ENCODE measurements around the gene PPIG.

Gene PPIG

GRCh38 chr2:169637620-169638019 is 53.5 kb downstream of the PPIG start:
- TF ChIP-seq SIN3A (IDR thresholded peaks at IDR 0.05; ENCODE audit: borderline replicate concordance, insufficient read depth, low read length) = no peak

- TF ChIP-seq SIN3A (IDR thresholded peaks at IDR 0.05; ENCODE audit: borderline replicate concordance, insufficient read depth, low read length) = no peak
- TF ChIP-seq, protein P1, sequence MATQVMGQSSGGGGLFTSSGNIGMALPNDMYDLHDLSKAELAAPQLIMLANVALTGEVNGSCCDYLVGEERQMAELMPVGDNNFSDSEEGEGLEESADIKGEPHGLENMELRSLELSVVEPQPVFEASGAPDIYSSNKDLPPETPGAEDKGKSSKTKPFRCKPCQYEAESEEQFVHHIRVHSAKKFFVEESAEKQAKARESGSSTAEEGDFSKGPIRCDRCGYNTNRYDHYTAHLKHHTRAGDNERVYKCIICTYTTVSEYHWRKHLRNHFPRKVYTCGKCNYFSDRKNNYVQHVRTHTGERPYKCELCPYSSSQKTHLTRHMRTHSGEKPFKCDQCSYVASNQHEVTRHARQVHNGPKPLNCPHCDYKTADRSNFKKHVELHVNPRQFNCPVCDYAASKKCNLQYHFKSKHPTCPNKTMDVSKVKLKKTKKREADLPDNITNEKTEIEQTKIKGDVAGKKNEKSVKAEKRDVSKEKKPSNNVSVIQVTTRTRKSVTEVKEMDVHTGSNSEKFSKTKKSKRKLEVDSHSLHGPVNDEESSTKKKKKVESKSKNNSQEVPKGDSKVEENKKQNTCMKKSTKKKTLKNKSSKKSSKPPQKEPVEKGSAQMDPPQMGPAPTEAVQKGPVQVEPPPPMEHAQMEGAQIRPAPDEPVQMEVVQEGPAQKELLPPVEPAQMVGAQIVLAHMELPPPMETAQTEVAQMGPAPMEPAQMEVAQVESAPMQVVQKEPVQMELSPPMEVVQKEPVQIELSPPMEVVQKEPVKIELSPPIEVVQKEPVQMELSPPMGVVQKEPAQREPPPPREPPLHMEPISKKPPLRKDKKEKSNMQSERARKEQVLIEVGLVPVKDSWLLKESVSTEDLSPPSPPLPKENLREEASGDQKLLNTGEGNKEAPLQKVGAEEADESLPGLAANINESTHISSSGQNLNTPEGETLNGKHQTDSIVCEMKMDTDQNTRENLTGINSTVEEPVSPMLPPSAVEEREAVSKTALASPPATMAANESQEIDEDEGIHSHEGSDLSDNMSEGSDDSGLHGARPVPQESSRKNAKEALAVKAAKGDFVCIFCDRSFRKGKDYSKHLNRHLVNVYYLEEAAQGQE (IDR thresholded peaks at IDR 0.05; ENCODE audit: insufficient read depth in 1 of 2, low read depth in 2 of 2, low read length in 2 of 2) = no peak
- TF ChIP-seq FOXP2 (optimal IDR thresholded peaks at IDR 0.05; ENCODE audit: borderline replicate concordance, extremely low read depth, extremely low read length, insufficient read depth) = no peak
- TF ChIP-seq TAF1 (IDR thresholded peaks at IDR 0.05; ENCODE audit: borderline replicate concordance, insufficient read depth, low read length) = no peak
Measured at GRCh38 chr2:169640104-169640503, 56.0 kb downstream of the PPIG start.

DNA sequence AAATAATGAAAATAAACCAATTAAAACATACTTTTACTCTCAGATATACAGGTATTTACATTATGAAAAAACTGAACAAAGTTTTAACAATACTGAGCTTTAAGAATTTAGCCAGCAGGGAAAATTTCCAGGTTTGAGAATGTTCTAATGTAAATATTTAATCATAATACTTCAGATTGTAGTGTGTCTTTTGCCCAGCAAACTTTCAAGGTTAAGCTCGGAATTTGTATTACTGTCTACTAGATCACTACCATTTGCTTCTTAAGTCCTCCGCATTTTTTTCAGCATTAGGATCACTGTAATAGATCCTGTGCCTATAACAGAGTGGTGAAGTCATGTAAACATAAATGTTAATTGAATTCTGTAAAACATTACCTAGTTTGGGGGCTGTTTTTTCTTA is 57.3 kb downstream of the PPIG start:
- TF ChIP-seq POLR2AphosphoS5 (IDR thresholded peaks at IDR 0.05; ENCODE audit: low read depth, low read length) (no peak), SIN3A (IDR thresholded peaks at IDR 0.05; ENCODE audit: borderline replicate concordance, insufficient read depth, low read length) (no peak), TAF1 (IDR thresholded peaks at IDR 0.05; ENCODE audit: borderline replicate concordance, insufficient read depth, low read length) (no peak)
- TF ChIP-seq, protein P1 (IDR thresholded peaks at IDR 0.05; ENCODE audit: insufficient read depth in 1 of 2, low read depth in 2 of 2, low read length in 2 of 2) = no peak

GRCh38 chr2:169644173-169644572 is 60.0 kb downstream of the PPIG start:
- TF ChIP-seq, protein P1 (IDR thresholded peaks at IDR 0.05; ENCODE audit: insufficient read depth in 1 of 2, low read depth in 2 of 2, low read length in 2 of 2) = no peak
- TF ChIP-seq TAF1 (IDR thresholded peaks at IDR 0.05; ENCODE audit: borderline replicate concordance, insufficient read depth, low read length) (no peak), POLR2AphosphoS5 (IDR thresholded peaks at IDR 0.05; ENCODE audit: low read depth, low read length) (no peak), SIN3A (IDR thresholded peaks at IDR 0.05; ENCODE audit: borderline replicate concordance, insufficient read depth, low read length) (no peak), FOXP2 (optimal IDR thresholded peaks at IDR 0.05; ENCODE audit: borderline replicate concordance, extremely low read depth, extremely low read length, insufficient read depth) (no peak)

DNA sequence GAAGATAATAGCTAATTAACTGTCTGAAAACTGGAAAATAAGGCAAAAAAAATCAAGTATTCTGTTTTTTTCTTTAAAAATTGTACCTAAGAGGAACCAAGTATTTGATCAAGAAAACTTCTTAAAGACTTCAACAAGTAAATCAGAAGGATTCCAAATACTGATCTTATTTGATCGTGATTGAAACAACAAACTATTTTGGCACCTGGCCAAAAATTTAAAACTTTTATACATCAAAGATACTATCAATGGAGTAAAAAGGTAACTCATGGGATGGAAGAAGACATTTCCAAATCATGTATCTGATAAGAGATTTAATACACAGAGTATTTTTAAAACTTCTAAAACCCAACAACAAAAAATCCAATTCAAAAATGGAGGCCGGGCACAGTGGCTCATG is 63.3 kb downstream of the PPIG start:
- TF ChIP-seq SIN3A (IDR thresholded peaks at IDR 0.05; ENCODE audit: borderline replicate concordance, insufficient read depth, low read length) (no peak), TAF1 (IDR thresholded peaks at IDR 0.05; ENCODE audit: borderline replicate concordance, insufficient read depth, low read length) (no peak), POLR2AphosphoS5 (IDR thresholded peaks at IDR 0.05; ENCODE audit: low read depth, low read length) (no peak), FOXP2 (optimal IDR thresholded peaks at IDR 0.05; ENCODE audit: borderline replicate concordance, extremely low read depth, extremely low read length, insufficient read depth) (no peak)
- TF ChIP-seq, protein P1 (IDR thresholded peaks at IDR 0.05; ENCODE audit: insufficient read depth in 1 of 2, low read depth in 2 of 2, low read length in 2 of 2) = no peak
